Measurements from ENCODE around the gene PTPRD.

- no peak for TF ChIP-seq CTCF (conservative IDR thresholded peaks at IDR 0.05 in 1 of 2, IDR thresholded peaks at IDR 0.05 in 1 of 2; ENCODE audit: extremely low read depth in 1 of 2, insufficient read depth in 1 of 2, low read depth in 1 of 2, low read length in 2 of 2)
- no peak for TF ChIP-seq EZH2 (IDR thresholded peaks at IDR 0.05; ENCODE audit: borderline replicate concordance, low read length)
These were observed 2123.0 kb downstream of the PTPRD start for GRCh38 chr9:8489835-8490234.
